ENCODE results near the gene CDK14.

DNA sequence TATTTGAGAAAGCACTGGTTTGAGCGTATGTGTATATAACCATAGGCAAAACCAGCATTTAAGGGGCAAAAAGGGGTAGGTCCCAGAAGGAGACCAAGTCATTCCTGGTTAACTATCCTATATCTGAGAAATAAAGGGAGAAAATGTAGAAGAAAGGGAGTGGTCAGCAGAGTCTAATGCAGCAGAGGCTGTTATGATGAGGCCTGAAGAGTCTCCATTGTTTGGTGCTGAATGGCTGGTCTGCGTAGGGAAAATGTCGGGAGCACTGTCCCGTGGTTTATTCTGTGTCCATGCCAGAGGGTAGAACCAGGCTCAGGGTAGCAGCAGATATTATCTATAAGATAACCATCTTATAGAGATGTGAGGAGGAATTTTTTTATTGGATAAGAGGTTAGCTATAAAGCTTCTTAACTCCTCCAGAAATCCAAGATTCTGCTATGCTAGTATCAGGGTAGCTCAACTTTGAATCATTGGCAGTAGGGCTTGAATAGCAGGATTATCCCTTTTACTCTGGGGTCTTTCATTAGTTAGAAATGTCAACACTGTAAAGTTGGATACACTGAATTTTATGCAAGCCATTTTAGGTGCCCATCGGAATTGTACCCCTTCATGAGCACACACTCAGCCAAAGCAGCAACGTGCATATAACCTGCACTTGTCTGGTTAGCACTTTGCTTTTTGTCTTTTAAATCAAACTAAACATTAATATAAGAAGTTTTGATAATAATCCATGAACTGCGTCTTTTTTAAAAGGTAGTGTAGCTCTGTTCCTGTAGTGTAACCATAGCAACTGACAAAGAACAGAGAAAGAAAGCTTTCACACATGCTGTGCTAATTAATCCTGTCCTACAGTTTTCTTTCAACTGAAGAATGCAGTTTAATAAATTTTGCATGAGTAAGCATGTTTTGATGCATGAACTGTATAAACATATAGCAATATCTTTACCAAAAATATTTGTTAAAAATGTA, 356.1 kb downstream of the CDK14 start:
- TF ChIP-seq POLR2A (IDR thresholded peaks at IDR 0.05; ENCODE audit: low read depth, low read length) (no peak), TAF1 (IDR thresholded peaks at IDR 0.05; ENCODE audit: borderline replicate concordance, low read depth, low read length) (no peak), POLR2AphosphoS5 (IDR thresholded peaks at IDR 0.05; ENCODE audit: low read depth, low read length) (no peak)
